Trophoblast cell (in vitro differentiated cells and primary cell): ENCODE data around the gene RPLP2.

Experiments
- DNase-seq, 2 donors: peaks; one replicate each; pipeline ENCODE4 v3.0.0-alpha.2; 2016
- H2AFZ ChIP-seq: 2 replicates; pipeline ENCODE4 v1.6.1; 2013; ENCODE audit warnings: low read length, moderate library complexity, mild to moderate bottlenecking; ENCODE audit not compliant: insufficient read depth, poor library complexity
- H2AK5ac ChIP-seq: 2 replicates; pipeline ENCODE4 v1.6.1; 2013; ENCODE audit warnings: mild to moderate bottlenecking, low read length
- H2BK120ac ChIP-seq: 2 replicates; pipeline ENCODE4 v1.6.1; 2013; ENCODE audit warnings: low read length, mild to moderate bottlenecking, moderate library complexity; ENCODE audit not compliant: insufficient read depth, poor library complexity
- H2BK12ac ChIP-seq: 2 replicates; pipeline ENCODE4 v1.6.1; 2013; ENCODE audit warnings: mild to moderate bottlenecking, low read length, moderate library complexity
- H2BK5ac ChIP-seq: 2 replicates; pipeline ENCODE4 v1.6.1; 2013; ENCODE audit warnings: low read length, low read depth, moderate library complexity, mild to moderate bottlenecking; ENCODE audit not compliant: poor library complexity
- H3K14ac ChIP-seq: 2 replicates; pipeline ENCODE4 v1.6.1; 2013; ENCODE audit warnings: mild to moderate bottlenecking, low read length
- H3K18ac ChIP-seq: 2 replicates; pipeline ENCODE4 v1.6.1; 2013; ENCODE audit warnings: mild to moderate bottlenecking, low read length
- H3K23ac ChIP-seq: 2 replicates; pipeline ENCODE4 v1.6.1; 2013; ENCODE audit warnings: low read length
- H3K27ac ChIP-seq: 2 replicates; pipeline ENCODE4 v1.5.1; 2013; ENCODE audit warnings: low read depth, mild to moderate bottlenecking, inconsistent platforms, low read length, moderate library complexity
- H3K27me3 ChIP-seq: 2 replicates; pipeline ENCODE4 v1.6.1; 2013; ENCODE audit warnings: inconsistent platforms, mild to moderate bottlenecking, low read length, moderate library complexity; ENCODE audit not compliant: insufficient read depth
- H3K36me3 ChIP-seq, 2 experiments: 1 replicate in 1 of 2; 2 replicates in 1 of 2; pipeline ENCODE4 v1.6.1; 2013; ENCODE audit warnings: low read length in 2 of 2, mild to moderate bottlenecking in 2 of 2, moderate library complexity in 1 of 2; ENCODE audit not compliant: insufficient read depth in 2 of 2, control insufficient read depth in 1 of 2
- H3K4ac ChIP-seq: 2 replicates; pipeline ENCODE4 v1.6.1; 2013; ENCODE audit warnings: low read depth, mild to moderate bottlenecking, low read length, moderate library complexity
- H3K4me1 ChIP-seq, 2 experiments: 1 replicate in 1 of 2; 2 replicates in 1 of 2; pipeline ENCODE4 v1.6.1; 2013; ENCODE audit warnings: low read length in 2 of 2, mild to moderate bottlenecking in 2 of 2, moderate library complexity in 1 of 2; ENCODE audit not compliant: insufficient read depth in 2 of 2, control insufficient read depth in 1 of 2
- H3K4me2 ChIP-seq: 2 replicates; pipeline ENCODE4 v1.6.1; 2013; ENCODE audit warnings: inconsistent platforms, mild to moderate bottlenecking, low read length, moderate library complexity
- H3K4me3 ChIP-seq: 2 replicates; pipeline ENCODE4 v1.5.1; 2013; ENCODE audit warnings: mild to moderate bottlenecking, low read depth, low read length, inconsistent platforms
- H3K79me1 ChIP-seq: one replicate; pipeline ENCODE4 v1.6.1; 2013; ENCODE audit warnings: low read length
- H3K79me2 ChIP-seq: 2 replicates; pipeline ENCODE4 v1.6.1; 2013; ENCODE audit warnings: low read length, mild to moderate bottlenecking; ENCODE audit not compliant: control insufficient read depth, insufficient read depth, poor library complexity
- H3K9ac ChIP-seq: 2 replicates; pipeline ENCODE4 v1.6.1; 2013; ENCODE audit warnings: mild to moderate bottlenecking, low read length
- H3K9me3 ChIP-seq: 2 replicates; pipeline ENCODE4 v1.6.1; 2013; ENCODE audit warnings: low read depth, mild to moderate bottlenecking, control low read depth, inconsistent platforms, low read length; ENCODE audit not compliant: insufficient read depth
- H4K12ac ChIP-seq: 2 replicates; pipeline ENCODE4 v1.6.1; 2013; ENCODE audit warnings: low read depth, mild to moderate bottlenecking, low read length, moderate library complexity
- H4K8ac ChIP-seq: 2 replicates; pipeline ENCODE4 v1.6.1; 2013; ENCODE audit warnings: low read depth, mild to moderate bottlenecking, low read length, moderate library complexity
- H4K91ac ChIP-seq: one replicate; pipeline ENCODE4 v1.6.1; 2013; ENCODE audit warnings: low read depth, mild to moderate bottlenecking, low read length, moderate library complexity
- WGBS: extraction: QIAGEN DNeasy Blood & Tissue Kit; methylation state at CpG from one replicate; pipeline ENCODE4 v1.1.7; 2013; ENCODE audit warnings: missing lambda C conversion rate; ENCODE audit not compliant: insufficient read length, insufficient coverage; ENCODE audit errors: extremely low coverage; 5-methylcytosine and 5-hydroxymethylcytosine counted together

Gene RPLP2

DNA sequence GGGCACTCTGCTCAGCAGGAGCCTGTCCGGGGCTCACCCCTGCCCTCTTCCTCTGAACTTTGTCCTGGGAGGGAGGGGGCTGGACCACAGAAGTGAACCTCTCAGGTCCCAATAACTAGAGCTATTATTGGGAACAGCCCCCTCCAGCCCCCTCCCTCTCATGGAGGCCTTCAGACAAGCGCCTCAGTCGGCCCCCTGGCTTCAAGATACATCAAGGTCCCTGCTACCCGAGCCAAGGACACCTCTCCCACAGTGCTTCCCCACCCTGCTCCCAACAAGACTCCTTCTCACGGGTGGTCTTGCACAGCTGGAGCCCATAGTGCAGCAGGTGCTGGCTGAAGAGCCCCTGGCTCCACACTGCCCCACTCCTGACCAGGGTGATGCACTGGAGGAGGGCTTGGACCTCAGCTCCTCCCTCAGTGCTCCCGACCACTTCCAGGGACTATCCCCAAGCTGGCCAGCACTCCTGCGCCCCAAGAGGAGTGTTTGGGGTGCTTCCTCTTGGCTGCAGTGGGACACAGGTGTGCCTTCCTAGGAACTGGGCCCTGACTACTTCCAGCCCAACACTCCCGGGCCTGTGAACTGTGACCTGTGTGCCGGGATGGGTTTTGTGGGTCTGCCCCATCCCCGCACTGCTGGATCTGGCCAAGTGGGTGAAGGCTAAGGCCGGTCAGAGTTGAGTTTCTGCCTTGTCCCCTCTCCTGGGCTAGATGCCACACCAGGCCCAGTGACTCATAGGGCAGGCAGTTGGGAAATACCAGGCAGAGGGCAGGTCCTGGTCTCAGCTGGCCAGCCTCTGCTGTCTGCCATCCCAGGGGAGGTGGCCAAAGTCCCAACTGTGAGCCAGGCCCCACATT lies 11.1 kb downstream of the RPLP2 start:
- Histone ChIP-seq H3K9me3 (peaks cover 2% of the 10 kb centered on the region), H2BK12ac (no peak overlapping the region), H4K8ac (no peak overlapping the region), H2BK120ac (no peak overlapping the region), H2BK5ac (no peak overlapping the region), H2AFZ (no peak overlapping the region), H3K79me1 (peaks cover 7% of the 10 kb centered on the region), H3K4me3 (no peak overlapping the region), H3K27me3 (no peaks in the 10 kb centered on the region), H3K18ac (no peak overlapping the region), H3K4ac (no peak overlapping the region), H3K9ac (no peak overlapping the region), H3K79me2 (peaks cover 3% of the 10 kb centered on the region), H2AK5ac (no peak overlapping the region), H3K4me2 (peak overlapping the region; percentile 96), H3K14ac (no peak overlapping the region), H3K27ac (no peak overlapping the region), H4K12ac (no peak overlapping the region), H3K23ac (no peak overlapping the region), H3K4me1 (peaks cover 13 to 14% of the 10 kb centered on the region in 2 experiments), H3K36me3 (peaks cover 25% of the 10 kb centered on the region in 2 experiments), H4K91ac (no peak overlapping the region)
- peak; percentile 66 to 67 for DNase-seq
- WGBS, result no CpG with 5 or more reads among the region's 11 CpGs

DNA sequence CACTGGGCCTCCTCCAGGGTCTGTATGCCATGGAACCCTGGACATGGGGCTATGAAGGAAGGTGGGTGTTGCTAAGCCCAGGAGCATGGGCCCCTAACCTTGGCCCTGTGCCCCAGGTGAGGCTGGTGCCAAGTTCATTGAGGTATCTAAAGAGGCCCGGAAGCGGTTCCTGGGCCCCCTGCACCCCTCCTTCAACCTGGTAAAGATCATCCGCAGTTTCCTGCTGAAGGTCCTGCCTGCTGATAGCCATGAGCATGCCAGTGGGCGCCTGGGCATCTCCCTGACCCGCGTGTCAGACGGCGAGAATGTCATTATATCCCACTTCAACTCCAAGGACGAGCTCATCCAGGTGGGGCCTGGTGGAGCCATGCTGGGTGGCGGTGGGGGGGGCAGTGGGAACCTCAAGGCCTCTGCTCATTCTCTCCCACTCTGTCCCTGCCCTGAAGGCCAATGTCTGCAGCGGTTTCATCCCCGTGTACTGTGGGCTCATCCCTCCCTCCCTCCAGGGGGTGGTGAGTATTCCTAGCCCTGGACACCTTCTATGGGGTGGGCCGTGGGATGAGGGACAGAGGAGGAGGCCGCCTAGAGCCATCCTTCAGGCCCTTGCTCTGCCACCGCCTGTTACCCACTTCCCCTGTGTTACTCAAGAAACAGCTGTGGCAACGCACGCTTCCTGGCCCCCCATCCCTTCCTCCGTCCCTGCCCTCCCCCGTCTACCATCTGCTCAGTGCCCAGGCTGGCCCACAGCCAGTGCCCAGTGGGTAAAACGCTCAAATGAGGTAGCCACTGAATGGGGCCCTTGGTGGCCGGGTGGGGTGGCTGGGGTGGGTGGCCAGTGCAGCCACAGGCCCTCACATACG lies 12.0 kb downstream of the RPLP2 start:
- WGBS, result no CpG with 5 or more reads among the region's 22 CpGs
- H3K79me2 ChIP-seq, result peaks cover 3% of the 10 kb centered on the region
- no peak overlapping the region for H2BK120ac ChIP-seq
- no peak overlapping the region for H3K23ac ChIP-seq
- peaks cover 25% of the 10 kb centered on the region in 2 experiments for H3K36me3 ChIP-seq
- H3K4ac ChIP-seq, result no peak overlapping the region
- peaks cover 13 to 14% of the 10 kb centered on the region in 2 experiments for H3K4me1 ChIP-seq
- no peak overlapping the region for H4K12ac ChIP-seq
- H3K4me2 ChIP-seq, result no peak overlapping the region
- H3K14ac ChIP-seq, result no peak overlapping the region
- no peak overlapping the region for H3K27ac ChIP-seq
- no peak overlapping the region for H2AFZ ChIP-seq
- no peak overlapping the region for H4K91ac ChIP-seq
- H3K18ac ChIP-seq, result no peak overlapping the region
- no peak overlapping the region for H2AK5ac ChIP-seq
- H3K9me3 ChIP-seq, result peaks cover 2% of the 10 kb centered on the region
- H3K79me1 ChIP-seq, result peaks cover 7% of the 10 kb centered on the region
- H3K27me3 ChIP-seq, result no peaks in the 10 kb centered on the region
- H2BK5ac ChIP-seq, result no peak overlapping the region
- H4K8ac ChIP-seq, result no peak overlapping the region
- H2BK12ac ChIP-seq, result no peak overlapping the region
- no peak for DNase-seq
- no peak overlapping the region for H3K4me3 ChIP-seq
- no peak overlapping the region for H3K9ac ChIP-seq

DNA sequence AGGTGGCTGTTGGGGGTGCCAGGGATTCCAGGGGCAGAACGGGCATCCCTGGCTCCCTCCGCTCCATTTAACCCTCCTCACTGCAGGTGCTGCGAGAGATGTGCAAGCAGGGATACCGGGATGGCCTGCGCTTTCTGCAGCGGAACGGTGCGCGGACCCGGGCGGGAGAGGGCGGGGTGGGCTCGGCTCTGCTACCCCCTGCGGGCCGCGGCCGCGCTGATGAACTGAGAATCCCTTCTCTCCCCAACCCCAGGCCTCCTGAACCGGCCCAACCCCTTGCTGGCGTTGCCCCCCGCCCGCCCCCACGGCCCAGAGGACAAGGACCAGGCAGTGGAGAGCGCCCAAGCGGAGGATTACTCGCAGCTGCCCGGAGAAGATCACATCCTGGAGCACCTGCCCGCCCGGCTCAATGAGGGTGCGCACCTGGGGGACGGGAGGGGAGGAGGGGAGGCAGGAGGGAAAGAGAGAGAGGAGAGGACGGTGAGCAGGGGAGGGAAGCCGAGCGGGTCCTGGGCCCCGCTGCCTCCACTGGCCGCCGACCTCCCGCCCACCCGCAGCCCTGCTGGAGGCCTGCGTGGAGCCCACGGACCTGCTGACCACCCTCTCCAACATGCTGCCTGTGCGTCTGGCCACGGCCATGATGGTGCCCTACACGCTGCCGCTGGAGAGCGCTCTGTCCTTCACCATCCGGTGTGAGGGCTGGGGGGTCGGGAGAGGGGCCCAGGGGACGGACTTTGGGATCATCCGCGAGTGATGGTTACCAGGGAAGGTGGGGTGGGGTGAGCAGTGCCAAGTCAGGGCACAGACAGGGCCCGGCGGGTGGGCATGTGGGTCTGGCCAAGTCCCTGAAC lies 13.9 kb downstream of the RPLP2 start:
- Histone ChIP-seq H2BK120ac (no peak overlapping the region), H3K79me2 (peaks cover 3% of the 10 kb centered on the region), H3K14ac (no peak overlapping the region), H3K4me3 (no peak overlapping the region), H3K27ac (no peak overlapping the region), H3K18ac (no peak overlapping the region), H2AFZ (no peak overlapping the region), H4K8ac (no peak overlapping the region), H3K4me2 (no peak overlapping the region), H3K79me1 (peaks cover 15% of the 10 kb centered on the region), H3K9ac (no peak overlapping the region), H4K91ac (no peak overlapping the region), H4K12ac (no peak overlapping the region), H3K9me3 (peaks cover 2% of the 10 kb centered on the region), H3K36me3 (peaks cover 25% of the 10 kb centered on the region in 2 experiments), H3K23ac (no peak overlapping the region), H3K4me1 (peaks cover 26 to 27% of the 10 kb centered on the region in 2 experiments), H2BK12ac (no peak overlapping the region), H2BK5ac (no peak overlapping the region), H3K27me3 (peaks cover 6% of the 10 kb centered on the region), H2AK5ac (no peak overlapping the region), H3K4ac (no peak overlapping the region)
- no CpG with 5 or more reads among the region's 53 CpGs for WGBS
- no peak for DNase-seq

DNA sequence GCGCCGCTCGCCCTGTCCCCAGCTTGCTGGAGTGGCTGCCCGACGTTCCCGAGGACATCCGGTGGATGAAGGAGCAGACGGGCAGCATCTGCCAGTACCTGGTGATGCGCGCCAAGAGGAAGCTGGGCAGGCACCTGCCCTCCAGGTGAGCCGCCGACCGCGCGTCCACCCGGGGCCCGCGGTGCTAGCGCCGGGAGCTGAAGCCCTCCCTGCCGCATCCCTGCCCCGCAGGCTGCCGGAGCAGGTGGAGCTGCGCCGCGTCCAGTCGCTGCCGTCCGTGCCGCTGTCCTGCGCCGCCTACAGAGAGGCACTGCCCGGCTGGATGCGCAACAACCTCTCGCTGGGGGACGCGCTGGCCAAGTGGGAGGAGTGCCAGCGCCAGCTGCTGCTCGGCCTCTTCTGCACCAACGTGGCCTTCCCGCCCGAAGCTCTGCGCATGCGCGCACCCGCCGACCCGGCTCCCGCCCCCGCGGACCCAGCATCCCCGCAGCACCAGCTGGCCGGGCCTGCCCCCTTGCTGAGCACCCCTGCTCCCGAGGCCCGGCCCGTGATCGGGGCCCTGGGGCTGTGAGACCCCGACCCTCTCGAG lies 14.6 kb downstream of the RPLP2 start:
- peaks cover 11% of the 10 kb centered on the region for H3K27me3 ChIP-seq
- no peak overlapping the region for H3K4ac ChIP-seq
- H2AK5ac ChIP-seq, result no peak overlapping the region
- peaks cover 27 to 28% of the 10 kb centered on the region in 2 experiments for H3K4me1 ChIP-seq
- no peak overlapping the region for H2AFZ ChIP-seq
- H3K9ac ChIP-seq, result no peak overlapping the region
- H3K9me3 ChIP-seq, result peaks cover 2% of the 10 kb centered on the region
- no peak overlapping the region for H2BK12ac ChIP-seq
- peak overlapping the region; percentile 3 for H3K4me3 ChIP-seq
- no peak overlapping the region for H4K91ac ChIP-seq
- no CpG with 5 or more reads among the region's 59 CpGs for WGBS
- no peak overlapping the region for H4K12ac ChIP-seq
- no peak overlapping the region for H2BK5ac ChIP-seq
- H2BK120ac ChIP-seq, result no peak overlapping the region
- no peak for DNase-seq
- H3K79me1 ChIP-seq, result peaks cover 11% of the 10 kb centered on the region
- H3K36me3 ChIP-seq, result peaks cover 25% of the 10 kb centered on the region in 2 experiments
- H3K23ac ChIP-seq, result no peak overlapping the region
- H3K79me2 ChIP-seq, result peaks cover 3% of the 10 kb centered on the region
- H3K18ac ChIP-seq, result no peak overlapping the region
- H3K4me2 ChIP-seq, result no peak overlapping the region
- no peak overlapping the region for H4K8ac ChIP-seq
- no peak overlapping the region for H3K14ac ChIP-seq
- H3K27ac ChIP-seq, result no peak overlapping the region
